HG03565 (cell line): Measurements from ENCODE around the gene TBC1D10A.

Source experiments
- ATAC-seq: cut with Tn5 transposase; IDR thresholded peaks from one replicate; pipeline ENCODE4 v1.9.1; 2021; ENCODE audit warnings: mild to moderate bottlenecking, moderate library complexity; ENCODE audit not compliant: unreplicated experiment

TBC1D10A gene

DNA sequence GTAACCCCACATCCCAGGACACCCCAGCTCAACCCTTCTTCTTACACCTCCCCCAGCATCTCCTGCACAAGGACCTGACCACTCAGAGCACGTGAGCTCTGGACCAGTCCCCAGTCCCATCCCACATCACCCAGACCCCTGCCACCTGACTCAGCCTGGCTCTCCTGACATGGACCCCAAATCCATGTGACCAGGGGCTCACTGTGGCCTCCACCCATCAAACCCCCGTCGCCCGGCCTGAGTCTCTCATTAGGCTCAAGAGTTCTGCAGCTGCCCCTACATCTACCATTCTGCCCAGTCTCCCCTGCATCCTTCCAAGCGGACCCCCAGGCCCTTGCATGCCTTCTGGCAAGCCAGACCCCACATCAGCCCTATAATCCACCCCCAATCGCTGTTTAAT is 78.3 kb downstream of the TBC1D10A start:
- ATAC-seq: no peak

GRCh38 chr22:30247974-30248373 is 78.8 kb downstream of the TBC1D10A start:
- ATAC-seq: no peak

- no peak for ATAC-seq
Measured at GRCh38 chr22:30247561-30247960, 79.2 kb downstream of the TBC1D10A start.

GRCh38 chr22:30246814-30247376 is 79.8 kb downstream of the TBC1D10A start:
- no peak for ATAC-seq

- ATAC-seq: no peak
Measured at GRCh38 chr22:30245985-30246813, 80.5 kb downstream of the TBC1D10A start, which contains the start of gene LIF. Gene LIF, minus strand, starts transcription at chr22:30246759. Its CDS starts 64 bp downstream, at chr22:30246695.

GRCh38 chr22:30245181-30245984 is 81.4 kb downstream of the TBC1D10A start:
- no peak for ATAC-seq

GRCh38 chr22:30244641-30245040 is 82.1 kb downstream of the TBC1D10A start:
- ATAC-seq: no peak

GRCh38 chr22:30244066-30244465 is 82.7 kb downstream of the TBC1D10A start:
- ATAC-seq: no peak

- no peak for ATAC-seq
Measured at GRCh38 chr22:30243661-30244060, 83.1 kb downstream of the TBC1D10A start.
